Measurements from ENCODE around the gene NDUFAF8.

Gene NDUFAF8

GRCh38 chr17:81277946-81278693 lies 39.0 kb downstream of the NDUFAF8 start:
- DNase-seq (ENCODE audit: low read depth), result no peak

- no peak for DNase-seq (ENCODE audit: low read depth)
These were observed 39.7 kb downstream of the NDUFAF8 start for GRCh38 chr17:81278831-81279230.

GRCh38 chr17:81279278-81280275 lies 40.5 kb downstream of the NDUFAF8 start:
- no peak for DNase-seq (ENCODE audit: low read depth)

- no peak for DNase-seq (ENCODE audit: low read depth)
These were observed 41.5 kb downstream of the NDUFAF8 start for GRCh38 chr17:81280571-81280970.

GRCh38 chr17:81282141-81282540 lies 43.0 kb downstream of the NDUFAF8 start:
- DNase-seq (ENCODE audit: low read depth), result no peak

- DNase-seq (ENCODE audit: low read depth), result no peak
These were observed 43.8 kb downstream of the NDUFAF8 start for GRCh38 chr17:81282876-81283275.

- no peak for DNase-seq (ENCODE audit: low read depth)
These were observed 46.2 kb downstream of the NDUFAF8 start for GRCh38 chr17:81285179-81285878.

GRCh38 chr17:81285894-81286293 lies 46.8 kb downstream of the NDUFAF8 start:
- no peak for DNase-seq (ENCODE audit: low read depth)

- no peak for DNase-seq (ENCODE audit: low read depth)
These were observed 47.5 kb downstream of the NDUFAF8 start for GRCh38 chr17:81286491-81287145.

GRCh38 chr17:81287152-81287551 lies 48.0 kb downstream of the NDUFAF8 start:
- no peak for DNase-seq (ENCODE audit: low read depth)

- DNase-seq (ENCODE audit: low read depth), result no peak
These were observed 48.8 kb downstream of the NDUFAF8 start for GRCh38 chr17:81287741-81288430.

GRCh38 chr17:81288715-81289114 lies 49.6 kb downstream of the NDUFAF8 start:
- DNase-seq (ENCODE audit: low read depth), result no peak

- DNase-seq (ENCODE audit: low read depth), result no peak
These were observed 50.5 kb downstream of the NDUFAF8 start for GRCh38 chr17:81289627-81290026.

GRCh38 chr17:81290230-81290629 lies 51.1 kb downstream of the NDUFAF8 start:
- no peak for DNase-seq (ENCODE audit: low read depth)

Measured in GM04503 (cell line).